Uterus (tissue), 4 donors: ENCODE results near the gene LAPTM5. TPM values are rescaled to one million over a fixed set of nuclear protein-coding genes. Genes with fewer than 3 reads are reported as not detected.

Experiments
- DNase-seq, 2 donors: peaks; one replicate each; pipeline ENCODE4 v3.0.0-alpha.2; 2019 to 2020
- H3K27ac ChIP-seq, 2 donors: fragments of 200-600 bp; sonication (generic); 1 replicate in 1 of 2; 2 replicates in 1 of 2; pipeline ENCODE4 v1.5.1; 2016 to 2018
- H3K27me3 ChIP-seq, 2 donors: fragments of 200-600 bp; sonication (generic); one replicate each; pipeline ENCODE4 v1.5.1; 2018 to 2019; ENCODE audit warnings: control low read depth in 1 of 2
- H3K36me3 ChIP-seq, 2 donors: fragments of 200-600 bp; sonication (generic); one replicate each; pipeline ENCODE4 v1.5.1; 2019; ENCODE audit warnings: control low read depth in 1 of 2
- H3K4me1 ChIP-seq, 2 donors: fragments of 200-600 bp; sonication (generic); one replicate each; pipeline ENCODE4 v1.5.1; 2018 to 2019; ENCODE audit warnings: control low read depth in 1 of 2
- H3K4me3 ChIP-seq, 2 donors: fragments of 200-600 bp; sonication (generic); 1 replicate in 1 of 2; 2 replicates in 1 of 2; pipeline ENCODE4 v1.5.1; 2018 to 2019; ENCODE audit warnings: mild to moderate bottlenecking in 1 of 2
- H3K9me3 ChIP-seq, 2 donors: fragments of 200-600 bp; sonication (generic); one replicate each; pipeline ENCODE4 v1.5.1; 2019; ENCODE audit warnings: control low read depth in 1 of 2
- CTCF ChIP-seq, 4 experiments: fragments of 200-600 bp in 2 of 4; fragments of 450-650 bp in 2 of 4; sonication (generic) in 2 of 4; IDR thresholded peaks; one replicate each; pipeline ENCODE4 v1.5.1; 2016 to 2019; ENCODE audit warnings: antibody characterized with exemption in 4 of 4, mild to moderate bottlenecking in 2 of 4, moderate library complexity in 1 of 4
- POLR2A ChIP-seq, 2 donors: fragments of 450-650 bp; IDR thresholded peaks; one replicate each; pipeline ENCODE4 v1.6.1; 2016; ENCODE audit warnings: antibody characterized with exemption in 2 of 2, mild to moderate bottlenecking in 1 of 2, moderate library complexity in 1 of 2
- intact Hi-C: fragments of 100-400 bp; cut with DNase I; formaldehyde crosslinking; loops from one replicate; pipeline ENCODE4 v1.15.1; 2023; ENCODE audit warnings: low total_unique reads
- total RNA-seq, 4 donors: library from RNA; depleted of rRNA in 3 of 4; stranded (reverse); fragments of >200 nt in 3 of 4; gene quantifications; one replicate each; pipeline versions ENCODE4 v1.1.0 to v1.2.4, GENCODE V29; 2014 to 2023
- donor health status: DM: yes; HTN: yes; CAD: no.

LAPTM5 gene
- total RNA-seq, 4 donors from 2014 or later: 6.1 to 76.8 (median 15.8) TPM

GRCh38 chr1:30716646-30717045 lies 40.9 kb downstream of the LAPTM5 start:
- intact Hi-C loops: loop anchor here (10.0 kb wide), 1 partner anchor 1482 kb away; the partner anchor contains the start of genes MECR and PTPRU
- TF ChIP-seq POLR2A (IDR thresholded peaks at IDR 0.05) (no peak), CTCF (IDR thresholded peaks at IDR 0.05) (no peak)

GRCh38 chr1:30715886-30716285 lies 41.7 kb downstream of the LAPTM5 start:
- no peaks in the 10 kb centered on the region for H3K27me3 ChIP-seq
- no peak overlapping the region for H3K27ac ChIP-seq
- intact Hi-C loops: loop anchor here (10.0 kb wide), 1 partner anchor 1481 kb away; the partner anchor contains the start of genes MECR and PTPRU
- TF ChIP-seq CTCF (IDR thresholded peaks at IDR 0.05) (no peak), POLR2A (IDR thresholded peaks at IDR 0.05) (no peak)
- H3K36me3 ChIP-seq: no peaks in the 10 kb centered on the region
- H3K9me3 ChIP-seq: peaks cover 0 to 5% of the 10 kb centered on the region in 2 donors
- H3K4me1 ChIP-seq: no peaks in the 10 kb centered on the region
- DNase-seq: peak in 1 of 2 donors; percentile 21
- no peak overlapping the region for H3K4me3 ChIP-seq

More at GRCh38 chr1:30716646-30717045, 40.9 kb downstream of the LAPTM5 start:
- Histone ChIP-seq H3K27me3 (no peaks in the 10 kb centered on the region), H3K4me3 (no peak overlapping the region), H3K4me1 (no peaks in the 10 kb centered on the region), H3K27ac (no peak overlapping the region), H3K36me3 (no peaks in the 10 kb centered on the region), H3K9me3 (peaks cover 0 to 5% of the 10 kb centered on the region in 2 donors)
- DNase-seq: peak in 1 of 2 donors; percentile 29

- intact Hi-C loops: loop anchor here (10.0 kb wide), 1 partner anchor 1480 kb away; the partner anchor contains the start of genes MECR and PTPRU
- H3K27me3 ChIP-seq: no peaks in the 10 kb centered on the region
Observed at GRCh38 chr1:30715216-30715615, 42.4 kb downstream of the LAPTM5 start.

GRCh38 chr1:30714536-30715090 lies 43.0 kb downstream of the LAPTM5 start:
- H3K27ac ChIP-seq: no peak overlapping the region
- intact Hi-C loops: loop anchor here (10.0 kb wide), 1 partner anchor 1480 kb away; the partner anchor contains the start of genes MECR and PTPRU
- no peak for DNase-seq
- H3K4me1 ChIP-seq: no peaks in the 10 kb centered on the region
- no peak overlapping the region for H3K4me3 ChIP-seq
- H3K36me3 ChIP-seq: no peaks in the 10 kb centered on the region
- H3K9me3 ChIP-seq: peaks cover 0 to 5% of the 10 kb centered on the region in 2 donors
- TF ChIP-seq CTCF (IDR thresholded peaks at IDR 0.05) (no peak), POLR2A (IDR thresholded peaks at IDR 0.05) (no peak)
- no peaks in the 10 kb centered on the region for H3K27me3 ChIP-seq

More at GRCh38 chr1:30715216-30715615, 42.4 kb downstream of the LAPTM5 start:
- no peaks in the 10 kb centered on the region for H3K36me3 ChIP-seq
- H3K4me3 ChIP-seq: no peak overlapping the region
- H3K9me3 ChIP-seq: peaks cover 0 to 5% of the 10 kb centered on the region in 2 donors
- TF ChIP-seq POLR2A (IDR thresholded peaks at IDR 0.05) (no peak), CTCF (IDR thresholded peaks at IDR 0.05) (peak in 1 of 4 experiments; percentile 27)
- H3K4me1 ChIP-seq: no peaks in the 10 kb centered on the region
- no peak for DNase-seq
- H3K27ac ChIP-seq: no peak overlapping the region

GRCh38 chr1:30714025-30714424 lies 43.5 kb downstream of the LAPTM5 start:
- intact Hi-C loops: loop anchor here (10.0 kb wide), 1 partner anchor 1479 kb away; the partner anchor contains the start of genes MECR and PTPRU
- DNase-seq: no peak
- peak overlapping the region in 1 of 2 donors; percentile 18 for H3K27ac ChIP-seq
- no peak overlapping the region for H3K4me3 ChIP-seq
- no peaks in the 10 kb centered on the region for H3K4me1 ChIP-seq
- no peaks in the 10 kb centered on the region for H3K27me3 ChIP-seq
- no peak for TF ChIP-seq CTCF (IDR thresholded peaks at IDR 0.05)
- no peak for TF ChIP-seq POLR2A (IDR thresholded peaks at IDR 0.05)
- H3K9me3 ChIP-seq: peaks cover 0 to 5% of the 10 kb centered on the region in 2 donors
- H3K36me3 ChIP-seq: no peaks in the 10 kb centered on the region
